Activated CD8-positive, alpha-beta T cell treated with anti-CD3 and anti-CD28 coated beads for 36 hours (primary cell): ENCODE measurements around the gene DIRAS1. TPM values are rescaled to one million over a fixed set of nuclear protein-coding genes. Genes with fewer than 3 reads are reported as not detected.

ENCODE experiments used
- ATAC-seq: fragments of 200-7000 bp; cut with Tn5 transposase; one replicate; pipeline ENCODE4 v1.10.0; 2021; ENCODE audit warnings: mild to moderate bottlenecking, moderate library complexity
- CTCF ChIA-PET: fragments of 350-600 bp; sonication (Branson Sonifier 250); formaldehyde crosslinking; loops from one replicate; lab custom pipeline; 2021; ENCODE audit warnings: antibody characterized with exemption; lab: Charles Lee
- POLR2A ChIA-PET: fragments of 350-600 bp; sonication (Branson Sonifier 250); formaldehyde crosslinking; loops from one replicate; lab custom pipeline; 2021; ENCODE audit warnings: antibody characterized with exemption; lab: Charles Lee
- DNase-seq: peaks from one replicate; pipeline ENCODE4 v3.0.0-alpha.2; 2020
- H3K27ac Mint-ChIP-seq: one replicate; pipeline ENCODE4 v1.8.0; 2021; ENCODE audit warnings: mild to moderate bottlenecking, mixed read lengths
- H3K27me3 Mint-ChIP-seq: one replicate; pipeline ENCODE4 v1.8.0; 2021; ENCODE audit warnings: mixed read lengths
- H3K36me3 Mint-ChIP-seq: one replicate; pipeline ENCODE4 v1.8.0; 2021; ENCODE audit warnings: low read depth, mixed read lengths
- H3K4me1 Mint-ChIP-seq: one replicate; pipeline ENCODE4 v1.8.0; 2021; ENCODE audit warnings: low read depth, mixed read lengths
- H3K4me3 Mint-ChIP-seq: one replicate; pipeline ENCODE4 v1.8.0; 2021; ENCODE audit warnings: mild to moderate bottlenecking, moderate library complexity, mixed read lengths
- H3K9me3 Mint-ChIP-seq: one replicate; pipeline ENCODE4 v1.8.0; 2021; ENCODE audit warnings: mixed read lengths
- intact Hi-C: fragments of 100-400 bp; cut with micrococcal nuclease; formaldehyde crosslinking; loops from one replicate; pipeline ENCODE4 v1.10.0; 2022
- total RNA-seq, 2 experiments: library from RNA; stranded (reverse); gene quantifications; one replicate each; pipeline ENCODE4 v1.2.3, GENCODE V29; 2021
- TF ChIP-seq, protein P1 (sequence below): fragments of 200-600 bp; IDR thresholded peaks from one replicate; pipeline ENCODE4 v1.8.0; 2022; ENCODE audit warnings: antibody characterized with exemption, mild to moderate bottlenecking

DIRAS1 gene
- total RNA-seq, 2 experiments from 2014 or later: 0.09 TPM; not detected in 1

DNA sequence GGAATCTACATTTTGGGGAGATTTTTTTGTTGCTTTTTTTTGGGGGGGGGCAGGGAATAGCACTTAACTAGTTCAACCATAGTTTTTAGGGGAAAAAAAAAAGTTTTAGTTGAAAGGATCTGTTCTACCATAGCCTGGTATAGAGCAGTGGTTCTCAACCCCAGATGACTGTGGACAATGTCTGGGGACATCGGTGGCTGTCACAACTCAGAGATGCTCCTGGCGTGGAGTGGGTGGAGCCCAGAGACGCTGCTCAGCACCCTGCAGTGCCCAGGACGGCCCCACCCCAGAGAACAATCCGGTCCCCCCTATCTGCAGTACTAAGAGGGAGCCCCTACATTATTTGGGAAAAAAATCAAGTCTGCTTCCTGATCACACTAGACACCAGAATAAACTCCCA lies 27.0 kb downstream of the DIRAS1 start:
- no peak for DNase-seq
- TF ChIP-seq, protein P1, sequence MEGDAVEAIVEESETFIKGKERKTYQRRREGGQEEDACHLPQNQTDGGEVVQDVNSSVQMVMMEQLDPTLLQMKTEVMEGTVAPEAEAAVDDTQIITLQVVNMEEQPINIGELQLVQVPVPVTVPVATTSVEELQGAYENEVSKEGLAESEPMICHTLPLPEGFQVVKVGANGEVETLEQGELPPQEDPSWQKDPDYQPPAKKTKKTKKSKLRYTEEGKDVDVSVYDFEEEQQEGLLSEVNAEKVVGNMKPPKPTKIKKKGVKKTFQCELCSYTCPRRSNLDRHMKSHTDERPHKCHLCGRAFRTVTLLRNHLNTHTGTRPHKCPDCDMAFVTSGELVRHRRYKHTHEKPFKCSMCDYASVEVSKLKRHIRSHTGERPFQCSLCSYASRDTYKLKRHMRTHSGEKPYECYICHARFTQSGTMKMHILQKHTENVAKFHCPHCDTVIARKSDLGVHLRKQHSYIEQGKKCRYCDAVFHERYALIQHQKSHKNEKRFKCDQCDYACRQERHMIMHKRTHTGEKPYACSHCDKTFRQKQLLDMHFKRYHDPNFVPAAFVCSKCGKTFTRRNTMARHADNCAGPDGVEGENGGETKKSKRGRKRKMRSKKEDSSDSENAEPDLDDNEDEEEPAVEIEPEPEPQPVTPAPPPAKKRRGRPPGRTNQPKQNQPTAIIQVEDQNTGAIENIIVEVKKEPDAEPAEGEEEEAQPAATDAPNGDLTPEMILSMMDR: no peak
- Mint-ChIP-seq H3K27me3 (no peaks in the 10 kb centered on the region), H3K4me1 (peaks cover 5% of the 10 kb centered on the region), H3K36me3 (no peaks in the 10 kb centered on the region), H3K27ac (no peak overlapping the region), H3K4me3 (no peak overlapping the region), H3K9me3 (no peaks in the 10 kb centered on the region)
- intact Hi-C loops: no loop called here
- no peak for ATAC-seq
- POLR2A ChIA-PET: interaction anchor here (0.6 kb wide), 1 partner anchor 1118 kb away, joined by 4 read pairs; no protein-coding TSS in a partner anchor
- CTCF ChIA-PET: no interaction called here

- intact Hi-C loops: no loop called here
- H3K36me3 Mint-ChIP-seq: no peaks in the 10 kb centered on the region
- no peaks in the 10 kb centered on the region for H3K27me3 Mint-ChIP-seq
- no peak for ATAC-seq
- POLR2A ChIA-PET: no interaction called here
- no peaks in the 10 kb centered on the region for H3K9me3 Mint-ChIP-seq
- CTCF ChIA-PET: no interaction called here
- H3K4me1 Mint-ChIP-seq: peaks cover 2% of the 10 kb centered on the region
- TF ChIP-seq, protein P1: no peak
- H3K4me3 Mint-ChIP-seq: no peak overlapping the region
- DNase-seq: no peak
- H3K27ac Mint-ChIP-seq: no peak overlapping the region
Measured at GRCh38 chr19:2693492-2694160, 27.5 kb downstream of the DIRAS1 start.

DNA sequence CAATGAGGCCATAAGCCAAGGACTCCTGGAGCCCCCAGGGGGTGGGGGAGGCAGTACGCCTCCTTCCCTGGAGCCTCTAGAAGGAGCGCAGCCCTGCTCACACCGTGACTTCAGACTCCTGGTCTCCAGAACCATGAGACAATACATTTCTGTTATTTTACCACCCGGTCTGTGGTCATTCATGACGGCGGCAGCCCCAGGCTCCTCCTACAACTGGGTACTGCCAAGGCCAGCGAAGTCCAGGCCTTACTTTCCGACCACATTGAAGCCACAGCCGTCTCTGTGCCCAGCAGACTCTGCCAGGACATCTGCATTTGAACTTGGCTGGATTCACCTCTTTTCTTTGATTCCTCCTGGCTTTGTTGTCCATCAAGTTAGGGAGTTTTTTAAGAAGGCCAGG lies 29.2 kb downstream of the DIRAS1 start:
- TF ChIP-seq, protein P1: no peak
- DNase-seq: no peak
- intact Hi-C loops: no loop called here
- ATAC-seq: no peak
- CTCF ChIA-PET: interaction anchor here (1.2 kb wide), 1 partner anchor 195 kb away, joined by 3 read pairs; no protein-coding TSS in a partner anchor
- Mint-ChIP-seq H3K4me3 (no peak overlapping the region), H3K9me3 (no peaks in the 10 kb centered on the region), H3K27me3 (no peaks in the 10 kb centered on the region), H3K27ac (no peak overlapping the region), H3K36me3 (no peaks in the 10 kb centered on the region), H3K4me1 (no peaks in the 10 kb centered on the region)
- POLR2A ChIA-PET: no interaction called here

- Mint-ChIP-seq H3K27ac (no peak overlapping the region), H3K9me3 (no peaks in the 10 kb centered on the region), H3K4me1 (no peaks in the 10 kb centered on the region), H3K4me3 (no peak overlapping the region), H3K36me3 (no peaks in the 10 kb centered on the region), H3K27me3 (no peaks in the 10 kb centered on the region)
- CTCF ChIA-PET: interaction anchor here (0.8 to 1.2 kb wide), 3 partner anchors 42 to 196 kb away, joined by 3 to 5 read pairs (median 3); no protein-coding TSS in a partner anchor
- DNase-seq (no peak), ATAC-seq (no peak)
- POLR2A ChIA-PET: interaction anchor here (0.6 to 1.0 kb wide), 2 partner anchors 17 to 68 kb away, joined by 3 to 4 read pairs; no protein-coding TSS in a partner anchor
- TF ChIP-seq, protein P1: no peak
- intact Hi-C loops: no loop called here
Measured at GRCh38 chr19:2690856-2691255, 30.3 kb downstream of the DIRAS1 start.

GRCh38 chr19:2686360-2686759 lies 34.8 kb downstream of the DIRAS1 start:
- Mint-ChIP-seq H3K27me3 (no peaks in the 10 kb centered on the region), H3K4me1 (no peaks in the 10 kb centered on the region), H3K27ac (no peak overlapping the region), H3K36me3 (no peaks in the 10 kb centered on the region), H3K4me3 (no peak overlapping the region), H3K9me3 (no peaks in the 10 kb centered on the region)
- POLR2A ChIA-PET: no interaction called here
- intact Hi-C loops: no loop called here
- ATAC-seq (no peak), DNase-seq (no peak)
- TF ChIP-seq, protein P1: no peak
- CTCF ChIA-PET: no interaction called here
